Right atrium auricular region (tissue), 2 donors: ENCODE data around the gene ZNF75A. TPM values are rescaled to one million over a fixed set of nuclear protein-coding genes. Genes with fewer than 3 reads are reported as not detected.

ENCODE experiments used
- DNase-seq: peaks from one replicate; pipeline ENCODE4 v3.0.0-alpha.2; 2019; ENCODE audit warnings: low spot score
- H3K27ac ChIP-seq, 2 donors: fragments of 200-600 bp; sonication (generic); 1 replicate in 1 of 2; 2 replicates in 1 of 2; pipeline ENCODE4 v1.5.1; 2016 to 2019
- H3K27me3 ChIP-seq, 2 donors: fragments of 200-600 bp; sonication (generic); one replicate each; pipeline versions ENCODE4 v1.5.1 to v1.6.0; 2017 to 2019
- H3K36me3 ChIP-seq: fragments of 200-600 bp; sonication (generic); one replicate; pipeline ENCODE4 v1.5.1; 2016
- H3K4me1 ChIP-seq, 2 donors: fragments of 200-600 bp; sonication (generic); one replicate each; pipeline versions ENCODE4 v1.5.1 to v1.6.0; 2017 to 2019
- H3K4me3 ChIP-seq, 2 donors: fragments of 200-600 bp; sonication (generic); 1 replicate in 1 of 2; 2 replicates in 1 of 2; pipeline ENCODE4 v1.5.1; 2017 to 2019; ENCODE audit warnings: mild to moderate bottlenecking in 1 of 2, moderate library complexity in 1 of 2
- H3K9me3 ChIP-seq, 2 donors: fragments of 200-600 bp; sonication (generic); one replicate each; pipeline ENCODE4 v1.5.1; 2019
- total RNA-seq, 2 donors: library from RNA; depleted of rRNA; stranded (reverse); fragments of >200 nt; gene quantifications; one replicate each; pipeline ENCODE4 v1.1.0, GENCODE V29; 2016
- TF ChIP-seq, protein P1 (sequence below), 2 donors: fragments of 200-600 bp; sonication (generic); IDR thresholded peaks; one replicate each; pipeline ENCODE4 v1.5.1; 2019; ENCODE audit warnings: antibody characterized with exemption in 2 of 2

The ZNF75A gene
- total RNA-seq, 2 donors from 2014 or later, result 15.5 to 20.1 TPM

DNA sequence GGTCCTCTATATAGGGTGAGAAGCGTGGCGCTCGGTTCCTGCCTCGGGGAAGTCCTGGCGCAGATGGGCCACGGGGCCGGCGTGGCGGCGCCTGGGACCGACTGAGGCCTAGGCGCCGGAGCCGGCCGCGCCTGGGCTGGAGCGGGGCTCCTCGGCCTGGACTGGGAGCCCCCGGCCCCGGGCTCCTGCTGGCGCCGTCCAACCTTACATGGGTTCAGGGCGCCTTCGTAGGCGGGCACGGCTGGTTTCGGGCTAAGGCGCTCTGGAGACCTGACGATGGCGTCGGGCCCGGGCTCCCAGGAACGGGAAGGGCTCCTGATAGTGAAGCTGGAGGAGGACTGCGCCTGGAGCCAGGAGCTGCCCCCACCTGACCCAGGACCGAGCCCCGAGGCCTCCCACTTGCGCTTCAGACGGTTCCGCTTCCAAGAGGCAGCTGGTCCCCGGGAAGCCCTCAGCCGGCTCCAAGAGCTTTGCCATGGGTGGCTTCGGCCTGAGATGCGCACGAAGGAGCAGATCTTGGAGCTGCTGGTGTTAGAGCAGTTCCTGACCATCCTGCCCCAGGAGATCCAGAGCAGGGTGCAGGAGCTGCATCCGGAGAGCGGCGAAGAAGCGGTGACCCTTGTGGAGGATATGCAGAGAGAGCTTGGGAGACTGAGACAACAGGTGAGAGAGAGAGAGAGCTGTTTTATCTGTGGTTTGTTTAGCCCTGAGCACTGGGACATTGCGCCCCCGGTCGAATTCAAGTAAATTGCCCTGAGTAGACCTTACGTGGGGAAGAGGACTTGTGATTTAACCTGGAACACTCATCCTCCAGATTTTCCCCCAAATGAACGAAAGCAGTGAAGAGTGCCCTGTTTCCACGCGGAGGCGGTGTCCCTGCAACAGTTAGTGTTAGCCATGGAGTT lies 21.5 kb upstream of the ZNF75A start:
- DNase-seq, result no peak
- H3K36me3 ChIP-seq, result peaks cover 30% of the 10 kb centered on the region
- H3K27ac ChIP-seq, result peak overlapping the region; percentile 94 to 99
- H3K27me3 ChIP-seq, result no peaks in the 10 kb centered on the region
- H3K4me1 ChIP-seq, result peaks cover 0 to 33% of the 10 kb centered on the region in 2 donors
- TF ChIP-seq, protein P1, sequence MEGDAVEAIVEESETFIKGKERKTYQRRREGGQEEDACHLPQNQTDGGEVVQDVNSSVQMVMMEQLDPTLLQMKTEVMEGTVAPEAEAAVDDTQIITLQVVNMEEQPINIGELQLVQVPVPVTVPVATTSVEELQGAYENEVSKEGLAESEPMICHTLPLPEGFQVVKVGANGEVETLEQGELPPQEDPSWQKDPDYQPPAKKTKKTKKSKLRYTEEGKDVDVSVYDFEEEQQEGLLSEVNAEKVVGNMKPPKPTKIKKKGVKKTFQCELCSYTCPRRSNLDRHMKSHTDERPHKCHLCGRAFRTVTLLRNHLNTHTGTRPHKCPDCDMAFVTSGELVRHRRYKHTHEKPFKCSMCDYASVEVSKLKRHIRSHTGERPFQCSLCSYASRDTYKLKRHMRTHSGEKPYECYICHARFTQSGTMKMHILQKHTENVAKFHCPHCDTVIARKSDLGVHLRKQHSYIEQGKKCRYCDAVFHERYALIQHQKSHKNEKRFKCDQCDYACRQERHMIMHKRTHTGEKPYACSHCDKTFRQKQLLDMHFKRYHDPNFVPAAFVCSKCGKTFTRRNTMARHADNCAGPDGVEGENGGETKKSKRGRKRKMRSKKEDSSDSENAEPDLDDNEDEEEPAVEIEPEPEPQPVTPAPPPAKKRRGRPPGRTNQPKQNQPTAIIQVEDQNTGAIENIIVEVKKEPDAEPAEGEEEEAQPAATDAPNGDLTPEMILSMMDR (IDR thresholded peaks at IDR 0.05), result no peak
- H3K4me3 ChIP-seq, result peak overlapping the region; percentile 92
- H3K9me3 ChIP-seq, result peaks cover 7 to 36% of the 10 kb centered on the region in 2 donors

DNA sequence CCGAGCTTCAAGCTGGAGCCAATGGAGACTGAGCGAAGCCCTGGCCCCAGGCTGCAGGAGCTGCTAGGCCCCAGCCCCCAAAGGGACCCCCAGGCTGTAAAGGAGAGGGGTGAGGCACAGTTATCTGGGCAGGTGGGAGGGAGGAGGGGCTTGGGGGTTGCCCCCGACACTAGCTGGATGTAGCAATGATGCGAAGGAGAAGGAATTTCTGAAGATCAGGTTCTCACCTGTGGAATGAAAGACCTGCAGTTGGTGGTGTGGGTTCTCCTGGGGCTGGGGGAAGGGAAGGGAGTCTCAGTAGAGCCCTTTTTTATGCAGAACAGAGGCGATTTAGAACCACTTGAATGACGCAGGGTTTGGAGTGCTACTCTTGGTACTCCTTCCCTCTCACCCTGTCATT lies 20.2 kb upstream of the ZNF75A start:
- peaks cover 0 to 33% of the 10 kb centered on the region in 2 donors for H3K4me1 ChIP-seq
- TF ChIP-seq, protein P1 (IDR thresholded peaks at IDR 0.05), result no peak
- H3K9me3 ChIP-seq, result peaks cover 20 to 49% of the 10 kb centered on the region in 2 donors
- no peak for DNase-seq
- no peak overlapping the region for H3K27ac ChIP-seq
- no peak overlapping the region for H3K4me3 ChIP-seq
- no peaks in the 10 kb centered on the region for H3K27me3 ChIP-seq
- H3K36me3 ChIP-seq, result peaks cover 43% of the 10 kb centered on the region

DNA sequence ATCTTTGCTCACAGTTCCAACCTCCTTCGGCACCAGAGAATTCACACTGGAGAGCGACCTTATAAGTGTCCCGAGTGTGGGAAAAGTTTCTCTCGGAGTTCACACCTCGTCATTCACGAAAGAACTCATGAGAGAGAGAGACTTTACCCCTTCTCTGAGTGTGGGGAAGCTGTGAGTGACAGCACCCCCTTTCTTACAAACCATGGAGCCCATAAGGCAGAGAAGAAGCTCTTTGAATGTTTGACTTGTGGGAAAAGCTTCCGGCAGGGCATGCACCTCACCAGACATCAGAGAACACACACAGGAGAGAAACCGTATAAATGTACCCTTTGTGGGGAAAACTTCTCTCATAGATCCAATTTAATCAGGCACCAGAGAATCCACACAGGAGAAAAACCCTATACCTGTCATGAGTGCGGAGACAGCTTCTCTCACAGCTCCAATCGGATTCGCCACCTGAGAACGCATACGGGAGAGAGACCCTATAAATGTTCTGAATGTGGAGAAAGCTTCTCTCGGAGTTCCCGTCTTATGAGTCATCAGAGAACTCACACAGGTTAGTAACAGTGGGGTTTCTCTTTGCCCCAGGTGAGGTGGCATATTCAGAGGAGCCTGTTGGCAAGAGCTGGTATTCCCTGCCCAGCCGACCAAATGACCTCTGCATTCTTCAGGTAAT lies 15.2 kb upstream of the ZNF75A start:
- Histone ChIP-seq H3K4me3 (no peak overlapping the region), H3K36me3 (peaks cover 78% of the 10 kb centered on the region), H3K9me3 (peaks cover 32 to 97% of the 10 kb centered on the region in 2 donors)

DNA sequence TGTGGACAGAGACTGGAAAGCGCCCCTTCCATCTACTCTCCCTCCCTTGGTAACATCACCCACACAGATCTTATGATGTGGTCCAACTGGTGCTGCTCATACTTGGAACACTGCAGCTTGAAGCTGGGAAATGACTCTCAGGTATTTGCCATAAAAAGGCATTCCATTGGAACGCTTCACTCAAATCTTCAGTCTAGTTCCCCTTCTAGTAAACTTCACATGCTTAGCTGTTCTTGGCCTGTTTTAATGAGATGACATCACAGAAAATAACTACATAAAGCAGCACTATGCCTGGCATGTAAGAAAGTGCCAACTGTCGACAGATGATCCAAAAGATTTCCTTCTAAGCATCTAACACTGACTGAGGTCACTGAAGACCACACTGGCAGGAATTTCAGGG lies 12.7 kb upstream of the ZNF75A start:
- Histone ChIP-seq H3K9me3 (peaks cover 32 to 95% of the 10 kb centered on the region in 2 donors), H3K27me3 (no peaks in the 10 kb centered on the region), H3K4me1 (no peaks in the 10 kb centered on the region), H3K27ac (no peak overlapping the region), H3K4me3 (no peak overlapping the region), H3K36me3 (peaks cover 58% of the 10 kb centered on the region)
- TF ChIP-seq, protein P1 (IDR thresholded peaks at IDR 0.05), result no peak
- DNase-seq, result no peak

More for the DNA sequence above, 15.2 kb upstream of the ZNF75A start:
- Histone ChIP-seq H3K4me1 (peaks cover 0 to 11% of the 10 kb centered on the region in 2 donors), H3K27me3 (no peaks in the 10 kb centered on the region), H3K27ac (no peak overlapping the region)
- TF ChIP-seq, protein P1 (IDR thresholded peaks at IDR 0.05), result no peak
- DNase-seq, result no peak

DNA sequence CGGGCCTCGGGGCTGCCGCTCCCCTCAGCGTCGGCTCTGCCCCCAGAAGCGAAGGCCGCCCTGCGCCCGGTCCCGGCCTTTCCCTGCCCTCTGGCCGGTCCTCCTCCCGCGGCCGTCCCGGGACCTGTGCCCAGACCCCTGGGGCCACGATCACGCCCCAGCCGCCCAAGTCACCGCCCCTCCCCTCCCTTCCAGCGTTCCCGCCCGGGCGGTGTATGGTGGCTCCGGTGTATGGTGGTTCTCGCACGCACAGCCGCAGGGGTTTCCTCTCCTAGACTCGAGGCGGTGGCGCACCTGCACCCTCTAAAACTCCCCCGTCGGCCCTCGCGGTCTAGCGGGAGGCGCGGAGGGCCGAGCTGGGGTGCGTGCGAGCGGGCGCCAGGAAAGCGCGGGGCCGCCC lies 10.1 kb upstream of the ZNF75A start:
- Histone ChIP-seq H3K4me3 (no peak overlapping the region), H3K4me1 (no peaks in the 10 kb centered on the region), H3K27ac (no peak overlapping the region), H3K9me3 (peaks cover 11 to 94% of the 10 kb centered on the region in 2 donors), H3K36me3 (peaks cover 47% of the 10 kb centered on the region), H3K27me3 (no peaks in the 10 kb centered on the region)
- TF ChIP-seq, protein P1 (IDR thresholded peaks at IDR 0.05), result no peak
- no peak for DNase-seq
